Hepatocyte (in vitro differentiated cells): Measurements from ENCODE around the gene NHLRC4.

ENCODE experiments used
- CTCF ChIP-seq: fragments of 200-600 bp; sonication (generic); IDR thresholded peaks from 2 replicates; pipeline ENCODE4 v1.5.1; 2016; ENCODE audit warnings: antibody characterized with exemption, mild to moderate bottlenecking; ENCODE audit not compliant: poor library complexity
- EZH2phosphoT487 ChIP-seq: fragments of 200-600 bp; sonication (generic); IDR thresholded peaks from one replicate; pipeline ENCODE4 v1.6.1; 2018; ENCODE audit warnings: antibody characterized with exemption, mild to moderate bottlenecking, low read depth, moderate library complexity; ENCODE audit not compliant: unreplicated experiment, severe bottlenecking

GRCh38 chr16:548586-548985 is 18.2 kb upstream of the NHLRC4 start:
- TF ChIP-seq CTCF (no peak), EZH2phosphoT487 (no peak)
